COLO668 (cell line): ENCODE results near the gene STAG1.
"Not testable (repeated sequence)": the region's sequence is repeated elsewhere in the genome, so short reads cannot be mapped to it uniquely, and the experiment has no call there.

Source experiments
- DNase-seq: peaks from one replicate; lab custom pipeline; 2025; ENCODE audit not compliant: unreplicated experiment; lab: John Stamatoyannopoulos, UW

The STAG1 gene

DNA sequence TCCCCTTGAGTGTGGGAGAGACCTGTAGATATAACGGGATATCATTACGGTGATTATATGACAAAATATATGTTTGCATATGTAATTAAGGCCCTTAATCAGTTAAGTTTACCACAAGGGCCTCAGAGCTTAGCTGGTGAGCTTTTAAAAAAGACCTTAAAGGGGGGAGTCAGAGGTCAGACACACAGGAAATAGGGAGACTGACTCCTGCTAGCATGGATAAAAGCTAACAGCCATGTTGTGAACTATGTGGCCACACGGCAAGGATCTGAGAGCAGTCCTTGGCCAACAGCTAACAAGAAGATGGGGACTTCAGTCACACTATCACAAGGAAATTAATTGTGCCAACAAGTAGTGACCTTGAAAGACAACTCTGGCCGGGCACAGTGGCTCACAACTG, 3.1 kb downstream of the STAG1 start:
- no peak for DNase-seq

DNA sequence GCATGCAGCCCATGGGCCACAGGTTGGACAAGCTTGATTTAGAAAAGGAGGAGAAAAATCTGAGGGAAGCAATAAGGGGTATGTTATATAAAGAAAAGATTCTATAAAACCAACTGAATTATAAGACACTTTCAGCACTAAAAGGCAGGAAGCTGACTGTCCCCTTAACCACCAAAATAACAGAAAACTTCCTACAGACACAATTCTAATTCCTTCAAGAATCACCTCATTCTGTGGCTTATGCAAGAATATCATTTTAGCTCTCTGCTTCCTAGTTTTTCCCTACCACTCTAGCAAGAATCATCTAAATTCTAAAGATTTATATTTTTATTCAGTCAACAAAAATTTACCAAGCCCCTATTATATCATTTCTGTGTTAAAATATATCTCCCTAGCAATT, 6.3 kb downstream of the STAG1 start:
- no peak for DNase-seq

DNA sequence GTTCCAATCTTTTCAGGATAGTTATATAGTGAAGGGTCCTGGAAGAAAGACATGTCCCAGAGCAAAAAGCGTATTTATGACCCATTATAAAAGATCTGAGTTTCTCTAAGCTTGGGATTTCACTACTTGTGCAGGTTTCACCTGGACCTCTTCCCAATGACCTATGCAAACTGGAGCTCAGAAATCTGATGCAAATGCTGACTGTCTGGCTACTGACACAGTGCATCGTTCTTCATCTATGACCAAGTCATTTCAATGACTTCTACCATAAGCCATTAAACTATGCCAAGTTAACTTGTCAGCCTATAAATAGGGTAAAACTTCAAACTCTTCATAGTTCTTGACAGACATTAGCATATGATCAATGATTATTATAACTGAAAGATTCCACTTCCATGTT, 11.1 kb downstream of the STAG1 start:
- no peak for DNase-seq

DNA sequence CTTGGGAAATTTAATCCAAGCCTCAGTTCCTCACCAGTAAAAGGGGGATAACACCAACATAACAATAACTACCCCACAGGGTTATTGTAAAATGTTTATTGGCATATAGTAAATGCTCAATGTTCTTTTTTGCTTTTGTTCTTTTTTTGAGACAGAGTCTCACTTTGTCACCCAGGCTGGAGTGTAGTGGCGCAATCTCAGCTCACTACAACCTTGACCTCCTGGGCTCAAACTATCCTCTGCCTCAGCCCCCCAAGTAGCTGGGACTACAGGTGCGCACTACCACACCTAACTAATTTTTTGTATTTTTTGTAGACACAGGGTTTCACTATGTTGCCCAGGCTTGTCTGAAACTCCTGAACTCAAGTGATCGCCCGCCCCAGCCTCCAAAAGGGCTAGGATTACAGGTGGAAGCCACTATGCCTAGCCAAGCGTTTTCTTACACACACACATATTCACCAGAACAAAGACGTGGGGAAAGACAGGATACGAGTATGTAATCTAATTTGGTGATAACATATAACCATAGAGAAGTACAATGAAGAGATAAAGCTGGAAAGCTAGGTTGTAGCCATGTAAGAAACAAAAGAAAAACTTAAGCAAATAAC, 11.7 kb downstream of the STAG1 start:
- DNase-seq, result no peak

DNA sequence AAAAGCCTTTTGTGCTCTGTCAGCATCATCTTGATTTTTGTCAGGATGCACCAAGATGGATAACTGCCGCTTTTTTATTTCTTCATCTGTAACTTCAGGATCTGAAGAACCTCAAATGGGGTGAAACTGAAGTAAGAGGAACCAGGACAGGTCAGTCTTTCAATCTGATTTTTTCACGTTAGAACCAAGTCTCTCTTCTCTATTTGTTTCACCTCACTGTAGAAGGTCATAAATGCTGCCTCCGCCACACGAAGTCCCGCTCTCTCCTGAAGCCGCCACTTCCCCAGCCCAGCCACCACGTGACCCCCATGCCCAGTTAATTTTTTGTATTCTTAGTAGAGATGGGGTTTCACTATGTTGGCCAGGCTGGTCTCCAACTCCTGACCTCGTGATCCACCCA, 15.2 kb downstream of the STAG1 start:
- not testable (repeated sequence) for DNase-seq

DNA sequence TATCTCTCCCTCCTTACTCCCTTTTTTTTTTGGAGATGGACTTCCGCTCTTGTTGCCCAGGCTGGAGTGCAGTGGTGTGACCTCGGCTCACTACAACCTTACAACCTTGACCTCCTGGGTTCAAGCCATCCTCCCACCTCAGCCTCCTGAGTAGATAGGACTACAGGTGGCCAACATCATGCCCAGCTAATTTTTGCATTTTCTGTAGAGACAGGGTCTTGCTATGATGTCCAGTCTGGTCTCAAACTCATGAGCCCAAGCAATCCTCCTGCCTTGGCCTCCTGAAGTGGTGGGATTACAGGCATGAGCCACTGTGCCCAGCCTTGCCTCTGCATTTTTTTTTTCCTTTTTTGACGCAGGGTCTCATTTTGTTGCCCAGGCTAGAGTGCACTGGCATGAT, 17.1 kb downstream of the STAG1 start:
- no peak for DNase-seq

DNA sequence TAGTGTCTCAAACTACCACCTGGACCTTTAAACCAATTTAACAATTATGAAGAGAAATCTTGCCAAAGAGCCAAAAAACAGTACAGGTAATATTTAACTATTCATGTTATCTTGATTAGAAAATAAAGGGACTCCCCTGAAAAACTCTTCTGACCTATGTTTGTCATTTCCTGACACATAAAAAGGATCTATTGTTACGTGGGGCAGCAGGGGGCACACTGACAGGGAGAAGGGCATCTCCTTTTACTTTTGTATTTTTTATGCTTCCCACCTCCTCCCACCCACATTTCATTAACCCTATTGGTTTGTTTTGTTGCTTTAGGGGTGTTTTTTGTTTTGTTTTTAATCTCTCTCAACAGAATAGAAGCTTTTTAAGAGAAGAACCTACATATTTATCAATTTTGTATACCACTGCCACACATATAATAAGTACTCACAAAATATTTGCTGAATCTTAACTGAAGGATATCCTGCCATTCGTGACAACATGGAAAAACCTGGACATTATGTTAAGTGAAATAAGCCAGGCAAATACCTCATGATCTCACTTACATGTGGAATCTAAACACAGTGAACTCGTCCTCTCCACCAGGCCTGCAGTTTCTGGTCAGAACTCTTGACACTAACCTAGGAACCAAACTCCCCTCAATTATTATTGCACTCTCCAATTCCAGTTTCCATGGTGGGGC, 17.7 kb downstream of the STAG1 start:
- no peak for DNase-seq

DNA sequence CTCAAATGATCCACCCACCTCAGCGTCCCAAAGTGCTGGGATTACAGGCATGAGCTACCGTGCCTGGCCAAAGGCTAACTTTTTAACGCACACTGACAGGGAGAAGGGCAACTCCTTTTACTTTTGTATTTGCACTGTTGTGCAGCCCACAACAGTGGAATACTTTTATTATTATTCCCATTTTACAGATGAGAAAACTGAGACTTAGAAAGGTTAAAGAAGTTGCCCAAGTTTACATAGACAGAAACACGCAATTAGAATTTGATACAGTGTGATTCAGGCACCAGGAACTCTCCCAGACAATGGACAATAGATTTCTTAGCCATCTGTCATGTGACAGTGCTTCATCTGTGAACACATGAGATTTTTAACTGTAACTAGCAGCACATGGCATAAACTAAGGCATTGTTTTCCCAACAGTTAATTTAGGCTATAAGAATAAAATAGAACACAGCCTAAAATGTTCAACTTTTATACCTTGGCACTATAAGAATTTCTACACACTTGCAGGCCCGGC, 18.8 kb downstream of the STAG1 start:
- no peak for DNase-seq

DNA sequence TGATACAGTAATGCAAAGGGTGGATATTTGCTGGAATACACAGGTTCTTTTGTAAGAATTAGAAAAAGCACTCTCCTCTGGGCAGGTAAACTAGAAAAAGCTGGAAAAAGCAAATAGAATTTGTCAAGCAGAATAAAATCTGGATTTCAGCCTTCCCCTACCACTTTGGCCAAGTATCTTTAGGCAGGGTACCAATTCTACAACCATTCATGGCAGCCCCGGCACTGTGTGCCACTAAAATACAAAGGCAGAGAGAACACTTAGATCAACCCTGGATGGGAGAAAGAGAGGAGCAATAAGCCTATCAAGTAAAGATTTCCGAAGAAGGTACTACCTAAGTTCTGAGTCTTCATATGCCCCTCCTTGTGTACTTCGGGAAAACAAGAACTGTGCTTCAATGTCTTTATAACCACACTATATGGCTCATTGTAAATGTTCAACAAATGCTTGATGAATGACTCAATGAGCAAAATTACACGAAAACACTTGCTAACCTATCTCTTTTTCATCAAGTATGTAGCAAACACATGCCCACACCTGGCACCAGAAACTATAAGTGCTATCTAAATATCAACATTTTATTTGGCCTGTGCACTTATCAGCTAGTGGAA, 20.8 kb downstream of the STAG1 start:
- no peak for DNase-seq

DNA sequence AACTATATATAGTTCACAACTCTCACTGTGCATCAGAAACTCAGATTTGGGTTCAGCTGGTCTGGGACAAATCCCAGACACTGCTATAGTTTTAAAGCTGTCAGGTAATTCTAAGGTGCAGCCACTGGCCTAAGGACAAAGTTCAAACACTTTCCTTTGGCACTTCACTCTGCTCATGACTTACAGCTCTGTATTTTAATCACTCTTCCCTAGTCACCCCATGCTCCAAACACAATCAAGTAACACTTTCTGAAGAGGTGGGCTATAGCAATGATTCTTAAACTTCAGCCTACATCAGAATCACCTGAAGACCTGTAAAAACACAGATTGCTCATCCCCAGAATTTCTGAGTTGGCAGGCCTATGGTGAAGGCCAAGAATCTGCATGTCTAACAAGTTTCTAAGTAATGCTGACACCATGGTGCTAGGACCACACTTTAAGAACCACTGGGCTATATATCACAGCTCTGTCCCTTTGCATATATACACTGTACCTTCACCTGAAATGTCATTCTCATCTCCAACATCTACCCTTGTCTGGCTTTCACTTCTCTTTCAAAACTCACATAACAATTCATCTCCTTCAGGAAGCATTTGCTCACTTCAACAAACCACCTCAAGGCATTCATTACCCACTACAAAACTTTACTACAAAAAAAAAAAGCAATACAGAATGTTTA, 21.4 kb downstream of the STAG1 start:
- no peak for DNase-seq

DNA sequence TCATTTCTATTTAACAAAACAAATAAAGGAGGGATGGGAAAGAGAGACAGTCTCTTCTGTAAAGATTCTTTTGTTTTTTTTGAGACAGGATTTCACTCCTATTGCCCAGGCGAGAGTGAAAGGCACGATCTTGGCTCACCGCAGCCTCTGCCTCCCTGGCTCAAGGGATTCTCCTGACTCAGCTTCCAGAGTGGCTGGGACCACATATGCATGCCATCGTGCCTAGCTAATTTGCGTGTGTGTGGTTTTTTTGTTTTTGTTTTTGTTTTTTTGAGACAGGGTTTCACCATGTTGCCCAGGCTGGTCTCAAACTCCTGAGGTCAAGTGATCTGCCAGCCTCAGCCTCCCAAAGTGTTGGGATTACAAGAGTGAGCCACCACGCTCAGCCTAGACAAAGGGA, 23.3 kb downstream of the STAG1 start:
- DNase-seq, result no peak

DNA sequence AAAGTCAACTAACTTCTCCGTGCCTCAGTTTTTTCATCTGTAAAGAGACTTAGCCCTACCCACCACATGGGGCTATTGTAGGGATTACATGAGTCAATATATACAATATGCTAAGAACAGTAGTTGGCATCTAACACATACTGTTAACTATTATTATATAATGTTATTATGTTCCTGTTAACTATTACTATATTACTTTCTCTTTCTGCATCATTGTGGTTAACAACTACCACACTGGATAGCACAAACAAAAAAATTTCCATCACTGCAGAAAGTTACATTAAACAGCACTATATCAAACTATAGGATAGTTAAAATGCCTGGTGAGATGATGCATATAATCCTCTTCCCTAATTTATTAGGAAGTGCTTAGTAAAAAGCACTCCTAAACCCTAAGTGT, 23.7 kb downstream of the STAG1 start:
- no peak for DNase-seq

DNA sequence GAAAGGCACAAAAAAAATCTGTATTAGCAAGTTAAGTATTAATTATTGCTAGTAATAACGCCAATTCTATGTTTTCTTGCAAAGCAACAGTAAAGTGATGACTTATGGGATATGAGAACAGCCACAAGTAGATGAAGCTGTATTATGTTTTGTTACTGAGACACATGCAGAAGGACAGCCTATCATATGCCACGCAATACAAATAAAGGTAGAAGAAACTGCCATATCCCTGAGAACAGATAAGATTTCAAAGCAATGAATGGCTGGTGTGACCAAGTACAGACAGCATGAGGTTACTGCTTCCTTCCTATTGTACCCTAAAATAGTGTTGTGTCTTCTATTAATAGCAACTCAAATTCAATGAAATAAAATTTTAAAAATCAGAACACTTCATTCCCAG, 26.7 kb downstream of the STAG1 start:
- no peak for DNase-seq

DNA sequence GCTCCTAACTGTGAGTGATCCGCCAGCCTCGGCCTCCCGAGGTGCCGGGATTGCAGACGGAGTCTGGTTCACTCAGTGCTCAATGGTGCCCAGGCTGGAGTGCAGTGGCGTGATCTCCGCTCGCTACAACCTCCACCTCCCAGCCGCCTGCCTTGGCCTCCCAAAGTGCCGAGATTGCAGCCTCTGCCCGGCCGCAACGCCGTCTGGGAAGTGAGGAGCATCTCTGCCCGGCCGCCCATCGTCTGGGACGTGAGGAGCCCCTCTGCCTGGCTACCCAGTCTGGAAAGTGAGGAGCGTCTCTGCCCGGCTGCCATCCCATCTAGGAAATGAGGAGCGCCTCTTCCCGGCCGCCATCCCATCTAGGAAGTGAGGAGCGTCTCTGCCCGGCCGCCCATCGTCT, 29.3 kb downstream of the STAG1 start:
- DNase-seq, result not testable (repeated sequence)

DNA sequence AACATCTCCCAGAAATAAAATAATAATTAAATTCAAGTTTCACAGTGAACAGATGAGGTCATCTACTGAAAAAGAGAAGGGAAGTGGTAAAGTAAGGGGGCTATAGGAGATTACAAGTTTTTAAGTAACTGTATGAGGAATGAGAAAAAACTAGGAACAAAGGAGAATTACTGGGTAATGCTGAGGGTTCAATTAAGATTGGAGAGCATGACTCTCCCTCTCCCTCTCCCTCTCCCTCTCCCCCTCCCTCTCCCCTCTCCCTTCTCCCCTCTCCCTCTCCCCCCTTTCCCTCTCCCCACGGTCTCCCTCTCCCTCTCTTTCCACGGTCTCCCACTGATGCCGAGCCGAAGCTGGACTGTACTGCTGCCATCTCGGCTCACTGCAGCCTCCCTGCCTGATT, 29.8 kb downstream of the STAG1 start:
- DNase-seq, result not testable (repeated sequence)

DNA sequence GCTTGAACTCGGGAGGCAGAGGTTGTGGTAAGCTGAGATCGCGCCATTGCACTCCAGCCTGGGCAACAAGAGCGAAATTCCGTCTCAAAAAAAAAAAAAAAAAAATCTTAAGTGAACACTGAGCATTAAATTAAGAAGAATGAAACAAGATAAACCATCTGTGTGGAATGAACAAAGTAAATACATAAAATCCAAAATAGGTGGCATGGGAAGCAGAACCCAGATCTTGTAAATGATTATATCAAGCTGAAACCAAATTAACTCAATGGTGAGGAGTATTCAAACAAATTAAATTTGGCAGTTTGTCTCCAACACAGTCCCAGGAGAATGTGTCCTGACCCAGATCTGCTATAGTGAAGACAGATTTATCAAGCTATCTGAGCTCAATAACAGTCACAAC, 32.1 kb downstream of the STAG1 start:
- DNase-seq, result no peak

DNA sequence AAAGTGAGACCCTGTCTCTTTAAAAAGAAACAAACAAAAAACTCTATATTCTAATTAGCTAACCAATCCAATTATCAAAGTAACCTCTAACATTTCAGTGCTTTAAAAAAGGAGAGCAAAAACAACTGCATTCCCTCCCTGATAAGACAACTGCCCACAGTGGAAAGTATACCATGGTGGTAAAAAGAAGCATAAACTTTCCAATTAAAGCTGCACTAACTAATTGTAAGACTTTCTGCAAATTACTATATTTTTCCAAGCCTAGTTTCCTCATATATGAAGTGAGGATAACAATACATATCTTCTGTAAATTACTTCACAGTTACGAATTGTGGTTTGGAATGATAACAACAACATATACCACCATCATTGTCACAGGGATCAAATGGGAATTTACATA, 35.5 kb downstream of the STAG1 start:
- no peak for DNase-seq

DNA sequence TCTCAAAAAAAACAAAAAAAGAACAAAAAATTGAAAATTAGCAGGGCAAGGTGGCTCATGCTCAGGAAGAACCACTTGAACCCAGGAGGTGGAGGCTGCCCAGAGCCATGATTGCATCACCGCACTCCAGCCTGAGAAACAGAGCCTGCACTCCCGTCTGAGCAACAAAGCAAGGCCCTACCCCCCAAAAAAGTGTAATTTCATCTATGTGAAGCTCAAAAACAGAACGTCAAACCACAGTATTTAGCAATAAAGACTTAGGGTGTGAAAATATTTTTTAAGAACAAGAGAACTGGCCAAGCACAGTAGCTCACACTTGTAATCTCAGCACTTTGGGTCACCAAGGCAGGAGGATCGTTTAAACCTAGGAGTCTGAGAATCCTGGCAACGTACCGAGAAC, 38.2 kb downstream of the STAG1 start:
- DNase-seq, result no peak

DNA sequence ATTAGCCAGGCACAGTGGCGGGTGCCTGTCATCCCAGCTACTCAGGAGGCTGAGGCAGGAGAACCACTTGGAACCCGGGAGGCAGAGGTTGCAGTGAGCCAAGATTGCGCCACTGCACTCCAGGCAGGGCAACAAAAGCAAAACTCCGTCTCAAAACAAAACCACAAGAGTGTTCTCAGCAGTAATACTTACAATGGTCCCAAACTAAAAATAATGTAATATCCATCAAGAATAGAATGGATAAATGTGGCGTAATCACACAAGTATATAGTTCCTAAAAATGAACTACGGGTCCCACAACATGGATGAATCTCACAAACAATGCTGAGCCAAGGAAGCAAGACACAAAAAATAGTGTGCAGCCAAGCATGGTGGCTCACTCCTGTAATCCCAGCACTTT, 39.2 kb downstream of the STAG1 start:
- no peak for DNase-seq

DNA sequence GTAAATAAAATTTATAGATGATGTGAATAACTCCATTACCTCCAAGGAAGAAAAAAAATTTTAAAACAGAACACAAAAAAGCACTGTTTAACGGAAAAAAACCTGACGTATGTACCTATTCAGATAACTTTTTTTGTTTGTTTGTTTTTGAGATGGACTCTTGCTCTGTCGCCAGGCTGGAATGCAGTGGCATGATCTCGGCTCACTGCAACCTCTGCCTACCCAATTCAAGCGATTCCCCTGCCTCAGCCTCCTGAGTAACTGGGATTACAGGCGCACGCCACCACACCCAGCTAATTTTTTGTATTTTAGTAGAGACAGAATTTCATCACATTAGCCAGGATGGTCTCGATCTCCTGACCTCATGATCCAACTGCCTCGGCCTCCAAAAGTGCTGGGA, 40.3 kb downstream of the STAG1 start:
- DNase-seq, result not testable (repeated sequence)

DNA sequence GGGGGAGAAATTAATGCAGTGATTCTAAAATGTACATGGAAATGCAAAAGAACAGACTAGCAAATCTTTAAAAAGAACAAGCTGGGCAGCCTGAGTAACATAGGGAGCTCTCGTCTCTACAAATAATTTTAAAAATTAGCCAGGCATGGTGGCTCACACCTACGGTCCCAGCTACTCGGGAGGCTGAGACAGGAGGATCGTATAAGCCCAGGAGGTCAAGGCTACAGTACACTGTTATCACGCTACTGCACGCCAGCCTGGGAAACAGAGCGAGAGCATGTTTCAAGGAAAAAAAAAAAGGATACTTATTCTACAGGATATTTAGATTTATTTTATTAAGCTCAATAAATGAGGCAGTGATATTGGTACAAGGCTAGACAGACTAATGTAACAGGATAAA, 40.9 kb downstream of the STAG1 start:
- DNase-seq, result no peak

DNA sequence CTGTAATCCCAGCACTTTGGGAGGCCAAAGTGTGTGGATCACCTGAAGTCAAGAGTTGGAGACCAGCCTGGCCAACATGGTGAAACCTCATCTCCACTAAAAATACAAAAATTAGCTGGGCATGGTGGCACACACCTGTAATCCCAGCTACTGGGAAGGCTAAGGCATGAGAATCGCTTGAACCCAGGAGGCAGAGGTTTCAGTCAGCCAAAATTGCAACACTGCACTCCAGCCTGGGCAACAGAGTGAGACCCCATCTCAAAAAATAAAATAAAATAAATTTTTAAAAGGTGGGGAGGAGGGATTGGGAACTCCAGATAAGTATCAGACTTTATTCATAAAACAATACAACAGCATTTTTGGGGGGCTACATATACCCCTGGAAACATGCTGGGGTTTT, 42.4 kb downstream of the STAG1 start:
- DNase-seq, result not testable (repeated sequence)
